Cerebellar cortex (tissue), 1 donor: Measurements from ENCODE around the gene OTOP2.
A peak's percentile ranks its signal among the peaks of the same experiment; 100 is the strongest.
"Not testable (repeated sequence)": the region's sequence is repeated elsewhere in the genome, so short reads cannot be mapped to it uniquely, and the experiment has no call there.

Experiments used
- DNase-seq: peaks from one replicate; pipeline ENCODE4 v3.0.0-alpha.2; 2015; ENCODE audit warnings: low spot score

The OTOP2 gene

DNA sequence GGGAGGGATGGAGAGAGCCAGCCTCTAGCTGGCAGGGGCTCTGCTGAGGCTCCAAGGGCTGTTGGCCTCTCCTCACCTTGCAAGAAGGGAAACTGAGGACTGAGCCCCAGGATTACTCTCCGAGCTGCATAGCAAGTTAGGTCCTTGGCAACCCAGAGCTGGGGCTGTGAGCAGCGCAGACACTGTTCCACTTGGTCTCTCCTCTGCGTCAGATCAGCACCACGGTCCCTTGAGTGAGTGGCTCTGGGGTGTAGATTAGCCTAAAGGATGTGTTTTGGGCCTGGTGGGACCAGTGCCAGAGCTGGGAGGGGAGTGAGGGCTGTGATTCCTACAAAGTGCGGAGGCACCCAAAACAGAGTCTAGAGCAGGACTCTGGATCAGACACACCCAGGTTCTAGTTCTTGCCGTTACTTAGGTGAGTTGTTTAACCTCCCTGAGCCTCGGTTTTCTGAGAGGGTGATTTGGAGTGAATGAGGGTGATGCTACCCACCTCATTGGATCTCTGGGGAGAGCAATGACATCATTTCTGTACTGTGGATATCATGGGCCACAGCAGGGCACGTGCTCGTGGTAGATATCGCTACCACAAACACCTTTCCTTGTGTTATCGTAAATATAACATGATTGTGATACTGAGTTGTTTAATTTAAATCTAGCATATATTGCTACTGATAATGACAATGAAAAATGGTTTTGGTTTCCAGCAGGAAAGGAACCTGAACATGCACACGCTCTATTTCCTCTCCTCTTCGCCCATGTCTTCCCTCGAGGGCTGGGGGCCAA, 22.5 kb upstream of the OTOP2 start:
- DNase-seq: no peak

DNA sequence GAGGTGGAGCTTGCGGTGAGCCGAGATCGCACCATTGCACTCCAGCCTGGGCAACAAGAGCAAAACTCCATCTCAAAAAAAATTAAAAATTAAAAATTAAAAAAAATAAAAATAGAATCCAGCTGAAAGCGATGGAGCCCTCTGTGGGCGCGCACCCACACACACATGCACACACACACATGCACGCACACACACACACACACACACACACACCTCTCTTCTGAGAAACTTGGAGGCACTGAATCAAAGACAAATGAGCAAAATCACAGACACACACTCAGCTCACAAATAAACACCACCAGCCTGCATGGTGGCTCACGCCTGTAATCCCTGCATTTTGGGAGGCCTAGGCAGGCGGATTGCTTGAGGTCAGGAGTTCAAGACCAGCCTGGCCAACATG, 21.0 kb upstream of the OTOP2 start:
- no peak for DNase-seq

DNA sequence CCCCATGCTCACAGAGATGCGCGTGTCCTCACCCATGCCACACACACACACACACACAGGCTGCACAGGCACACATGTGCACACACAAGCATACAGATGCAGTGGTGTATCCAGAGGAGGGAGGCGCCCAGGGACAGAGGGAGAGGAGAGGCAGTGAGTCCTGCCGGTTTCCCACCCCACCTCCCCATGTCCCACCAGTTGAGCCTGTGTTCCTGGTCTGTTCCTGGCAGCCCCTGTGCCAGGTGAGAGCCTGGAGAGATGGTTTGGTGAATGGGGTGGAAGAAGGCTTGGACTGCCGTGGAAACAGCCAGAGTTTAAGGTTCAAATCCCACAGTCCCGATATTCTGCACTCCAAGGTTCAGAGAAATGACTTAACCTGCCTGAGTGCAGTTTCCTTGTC, 20.4 kb upstream of the OTOP2 start:
- DNase-seq: no peak

GRCh38 chr17:74904687-74905409, 19.2 kb upstream of the OTOP2 start:
- DNase-seq: no peak

- not testable (repeated sequence) for DNase-seq
Observed at GRCh38 chr17:74906214-74906793, 17.8 kb upstream of the OTOP2 start.

DNA sequence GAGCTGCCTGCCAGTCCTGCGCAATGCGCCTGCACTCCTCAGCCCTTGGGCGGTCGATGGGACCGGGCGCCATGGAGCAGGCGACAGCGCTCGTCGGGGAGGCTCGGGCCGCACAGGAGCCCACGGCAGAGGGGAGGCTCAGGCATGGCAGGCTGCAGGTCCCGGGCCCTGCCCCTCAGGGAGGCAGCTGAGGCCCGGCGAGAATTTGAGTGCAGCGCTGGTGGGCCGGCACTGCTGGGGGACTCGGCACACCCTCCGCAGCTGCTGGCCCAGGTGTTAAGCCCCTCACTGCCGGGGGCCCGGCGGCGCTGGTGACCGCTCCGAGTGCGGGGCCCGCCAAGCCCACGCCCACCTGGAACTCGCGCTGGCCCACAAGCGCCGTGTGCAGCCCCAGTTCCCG, 17.1 kb upstream of the OTOP2 start:
- DNase-seq: no peak

GRCh38 chr17:74909097-74909496, 15.0 kb upstream of the OTOP2 start:
- not testable (repeated sequence) for DNase-seq

DNA sequence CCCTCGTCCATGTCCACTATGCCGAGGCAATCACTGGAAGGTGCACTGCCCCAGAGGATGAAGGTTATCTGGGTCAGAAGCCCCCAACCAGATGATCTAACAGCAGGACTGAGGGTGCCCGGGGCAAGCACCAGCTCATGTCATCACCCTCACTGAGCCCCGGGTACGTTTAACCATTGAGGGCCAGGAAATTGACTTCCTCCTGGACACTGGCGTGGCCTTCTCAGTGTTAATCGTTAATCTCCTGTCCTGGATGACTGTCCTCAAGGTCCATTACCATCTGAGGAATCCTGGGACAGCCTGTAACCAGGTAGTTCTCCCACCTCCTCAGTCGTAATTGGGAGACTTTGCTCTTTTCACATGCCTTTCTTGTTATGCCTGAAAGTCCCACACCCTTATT, 12.7 kb upstream of the OTOP2 start:
- not testable (repeated sequence) for DNase-seq

GRCh38 chr17:74916136-74916850, 7.8 kb upstream of the OTOP2 start:
- DNase-seq: no peak

DNA sequence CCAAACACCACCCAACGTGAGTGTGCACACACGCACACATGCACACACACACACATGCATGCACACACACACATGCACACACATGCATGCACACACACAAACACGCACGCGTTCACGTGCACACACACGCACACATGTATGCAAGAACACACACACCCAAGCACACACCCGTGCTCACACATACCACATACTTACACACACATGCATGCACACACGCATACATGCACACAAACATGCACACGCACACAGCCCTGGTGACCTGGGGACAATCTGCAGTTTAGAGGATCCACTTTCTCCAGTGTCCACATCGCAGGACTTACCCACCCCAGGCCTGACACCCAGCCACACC, 7.2 kb upstream of the OTOP2 start:
- DNase-seq: no peak

DNA sequence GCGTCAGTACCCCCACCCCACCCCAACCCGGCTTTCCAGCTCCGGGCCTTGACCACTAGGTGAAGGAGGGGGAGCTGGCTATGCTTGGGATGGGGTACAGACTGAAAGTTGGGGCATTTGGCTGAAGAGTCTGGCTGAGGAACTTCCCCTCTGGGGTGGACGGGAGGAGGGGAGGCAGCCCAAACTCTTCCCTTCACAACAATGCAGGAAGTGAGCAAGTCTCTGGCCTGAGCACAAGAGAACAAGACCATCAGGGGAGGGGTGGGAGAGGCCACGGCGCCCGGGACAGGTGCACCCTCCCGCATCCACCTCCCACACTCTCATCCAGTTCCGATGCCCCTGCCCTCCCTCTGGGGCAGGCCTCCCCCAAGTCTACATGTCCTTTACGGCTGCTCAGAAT, 6.6 kb upstream of the OTOP2 start:
- no peak for DNase-seq

GRCh38 chr17:74918906-74919305, 5.2 kb upstream of the OTOP2 start:
- no peak for DNase-seq

DNA sequence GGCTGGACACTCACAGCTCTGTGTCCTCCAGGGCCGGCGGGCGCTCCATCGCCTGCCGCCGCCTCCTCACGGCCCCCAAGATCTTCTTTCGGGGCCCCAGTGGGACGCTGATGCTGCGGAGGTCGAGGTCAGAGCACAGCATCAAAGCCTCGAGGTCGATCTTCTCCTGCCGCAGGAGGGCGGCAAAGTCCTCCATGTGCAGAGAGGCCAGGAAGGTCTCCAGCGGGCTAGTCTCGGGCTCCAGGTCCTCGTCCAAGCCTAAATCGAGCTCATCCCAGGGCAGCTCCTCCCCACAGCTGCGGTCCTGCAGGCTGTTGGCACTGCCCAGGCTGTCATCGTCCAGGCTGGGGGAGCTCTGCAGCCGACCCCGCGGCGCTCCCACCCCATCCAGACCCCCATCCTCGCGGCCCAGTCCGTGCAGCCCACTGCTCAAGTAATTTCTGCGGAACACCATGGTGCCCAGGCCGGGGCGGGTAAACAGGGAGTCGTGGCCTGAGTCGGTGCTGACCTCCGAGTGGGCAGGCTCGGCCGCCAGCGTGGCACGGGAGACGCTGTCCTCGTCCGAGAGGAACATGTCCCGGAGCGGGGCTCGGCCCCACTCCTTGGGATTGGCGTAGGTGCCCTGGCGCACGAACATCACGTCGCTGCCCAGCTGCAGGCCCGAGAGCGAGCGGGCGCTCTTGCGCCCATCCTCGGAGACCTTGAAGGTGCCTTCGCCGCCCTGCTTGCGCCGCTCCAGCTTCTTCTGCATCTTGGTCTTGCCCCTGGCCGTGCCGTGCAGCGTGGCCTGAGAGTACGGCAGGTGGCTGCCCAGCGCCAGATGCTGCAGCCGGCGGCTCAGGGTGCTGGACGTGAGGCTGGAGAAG, 4.4 kb upstream of the OTOP2 start:
- peak; percentile 19 for DNase-seq

GRCh38 chr17:74920306-74920620, 3.8 kb upstream of the OTOP2 start:
- DNase-seq: no peak

- DNase-seq: no peak
Observed at GRCh38 chr17:74920642-74921025, 3.4 kb upstream of the OTOP2 start.

DNA sequence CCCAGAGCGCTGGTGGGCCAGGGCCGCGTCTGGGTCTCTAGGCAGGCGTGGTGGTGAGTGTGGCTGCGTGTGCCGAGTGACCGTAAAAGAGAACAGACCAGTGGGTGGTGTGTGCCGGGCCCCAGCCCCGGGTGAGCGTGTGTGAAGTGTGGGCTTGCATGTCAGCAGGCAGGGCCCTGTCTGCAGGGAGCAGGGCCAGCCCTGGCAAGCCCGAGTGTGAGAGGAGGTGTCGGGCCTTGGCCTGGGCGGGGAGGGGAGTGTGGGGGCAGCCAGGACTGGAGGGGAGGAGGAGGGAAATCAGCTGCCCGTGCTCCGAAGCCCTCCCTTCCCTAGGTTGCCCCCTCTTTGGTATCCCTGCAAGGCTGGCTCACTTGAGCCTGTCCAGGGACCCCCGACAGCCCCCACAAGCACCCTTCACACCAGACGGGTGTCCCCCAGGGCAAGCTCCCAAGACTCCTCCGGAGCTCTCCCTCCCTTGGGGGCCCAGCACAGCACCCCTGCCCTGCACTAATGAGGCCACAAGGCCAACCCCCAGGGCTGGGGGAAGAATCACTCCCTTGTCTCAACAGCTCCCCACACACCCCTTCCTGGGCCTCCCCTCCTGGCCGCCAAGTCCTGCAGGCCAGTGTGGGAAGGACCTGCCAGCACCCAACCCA, 2.9 kb upstream of the OTOP2 start:
- no peak for DNase-seq

GRCh38 chr17:74921769-74922168, 2.3 kb upstream of the OTOP2 start:
- DNase-seq: no peak

- DNase-seq: peak; percentile 27
Observed at GRCh38 chr17:74922172-74922571, 1.9 kb upstream of the OTOP2 start.

DNA sequence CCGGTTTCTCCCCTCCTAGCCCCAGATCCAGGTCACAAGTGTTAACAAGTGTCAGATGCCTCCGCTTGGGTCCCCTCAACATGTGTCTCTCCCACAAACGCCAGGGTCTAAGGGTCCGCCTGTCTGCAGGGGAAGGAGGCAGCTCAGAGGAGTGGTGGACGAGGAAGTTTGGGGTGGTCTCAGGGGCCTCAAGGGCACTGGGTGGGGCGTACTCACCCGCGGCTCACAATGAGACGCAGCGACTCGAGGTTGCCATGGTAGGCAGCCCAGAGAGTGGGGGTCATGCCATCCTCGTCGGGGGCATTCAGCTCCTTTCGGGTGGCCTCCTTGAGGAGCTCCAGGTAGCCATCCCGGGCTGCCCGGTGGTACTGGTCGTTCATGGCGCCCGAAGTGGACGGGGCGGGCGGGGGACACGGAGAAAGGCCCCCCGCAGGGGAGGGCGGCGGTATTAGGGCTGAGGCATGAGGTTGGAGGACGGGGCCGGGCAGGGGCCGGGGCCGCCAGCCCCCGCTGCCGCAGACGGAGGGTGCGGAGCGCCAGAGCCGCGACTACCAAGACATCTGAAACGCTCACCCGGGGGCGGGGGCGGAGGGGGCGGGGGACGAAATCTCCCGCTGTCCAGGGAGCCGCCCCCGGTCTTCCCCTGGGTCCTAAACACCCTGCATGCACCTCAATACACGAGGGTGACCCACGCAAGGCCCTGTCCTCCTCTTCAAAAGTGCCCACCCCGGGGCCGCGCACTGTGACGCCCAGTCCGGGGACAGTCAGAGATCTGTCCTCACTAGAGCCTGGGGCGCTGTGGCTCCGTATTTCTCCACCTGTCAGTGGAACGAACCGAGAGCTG, 1.2 kb upstream of the OTOP2 start, which contains the start of gene USH1G:
USH1G (minus strand) TSS at position 562 of the 844 bp plus-strand sequence; CDS start at position 380, 182 bp downstream.
- peak; percentile 8 for DNase-seq

DNA sequence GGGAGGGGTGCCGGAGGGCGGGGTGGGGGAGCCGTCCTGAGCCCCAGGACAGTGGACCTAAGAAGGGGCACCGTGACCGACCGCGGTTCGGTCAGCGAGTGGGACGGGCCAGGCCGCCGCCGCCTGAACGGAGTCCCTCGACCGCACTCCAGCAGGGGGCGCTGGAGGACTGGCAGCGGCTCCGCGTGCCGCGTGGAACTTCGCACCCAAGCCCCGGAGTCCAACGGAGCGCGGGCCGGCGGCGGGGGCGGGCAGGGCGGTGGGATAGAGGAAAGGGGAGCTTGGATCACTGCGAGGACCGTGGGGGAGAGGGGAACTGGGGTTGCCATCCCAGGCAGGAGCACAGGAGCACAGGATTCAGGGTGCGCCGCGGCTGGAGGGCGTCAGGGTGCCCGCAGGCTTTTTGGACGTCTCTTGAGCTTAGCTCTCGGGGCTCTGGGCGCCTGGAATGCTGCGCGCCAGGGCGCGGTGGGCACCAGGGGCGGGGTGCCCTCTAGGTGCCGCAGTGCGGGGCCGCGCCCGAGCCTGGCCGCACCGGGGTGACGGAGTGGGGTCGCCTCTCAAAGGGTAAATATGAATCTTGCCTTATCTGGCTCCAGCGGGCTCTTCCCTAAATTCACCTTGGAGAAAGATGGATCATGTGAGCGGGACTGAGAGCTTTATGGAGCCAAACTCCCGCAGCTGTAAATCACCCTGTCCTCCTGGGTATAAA, 379 bp upstream of the OTOP2 start:
- DNase-seq: peak; percentile 42
